HepG2 (cell line): Measurements from ENCODE around the gene DNAJC12.

ENCODE experiments used
- CTCF ChIP-seq: sonication (generic); formaldehyde crosslinking; IDR thresholded peaks from 2 replicates; pipeline ENCODE4 v1.5.0; 2020; ENCODE audit warnings: mild to moderate bottlenecking, missing genetic modification reagents, moderate library complexity
- E2F1 ChIP-seq: sonication (generic); formaldehyde crosslinking; IDR thresholded peaks from 2 replicates; pipeline ENCODE4 v1.5.0; 2020; ENCODE audit warnings: missing genetic modification reagents
- PHF8 ChIP-seq: sonication (generic); formaldehyde crosslinking; IDR thresholded peaks from 2 replicates; pipeline ENCODE4 v1.5.0; 2020; ENCODE audit warnings: missing genetic modification reagents
- RELA ChIP-seq: sonication (generic); formaldehyde crosslinking; IDR thresholded peaks from 2 replicates; pipeline ENCODE4 v1.4.0; 2020; ENCODE audit warnings: missing genetic modification reagents
- RXRA ChIP-seq: sonication (generic); formaldehyde crosslinking; IDR thresholded peaks from 2 replicates; pipeline ENCODE4 v1.5.1; 2020; ENCODE audit warnings: missing genetic modification reagents
- SMARCC2 ChIP-seq: fragments of 450-650 bp; IDR thresholded peaks from 2 replicates; pipeline ENCODE4 v1.6.1; 2017; ENCODE audit warnings: antibody characterized with exemption, mild to moderate bottlenecking
- ZFP36L1 ChIP-seq: sonication (generic); formaldehyde crosslinking; IDR thresholded peaks from 2 replicates; pipeline ENCODE4 v1.8.0; 2022; ENCODE audit warnings: mild to moderate bottlenecking, missing genetic modification reagents, moderate library complexity
- ZNF232 ChIP-seq: sonication (generic); formaldehyde crosslinking; IDR thresholded peaks from 2 replicates; pipeline ENCODE4 v1.4.0; 2020; ENCODE audit warnings: missing genetic modification reagents, borderline replicate concordance
- ZNF468 ChIP-seq: sonication (generic); formaldehyde crosslinking; IDR thresholded peaks from 2 replicates; pipeline ENCODE4 v1.8.0; 2022; ENCODE audit warnings: mild to moderate bottlenecking, moderate library complexity, missing genetic modification reagents
- ZNF737 ChIP-seq: sonication (generic); formaldehyde crosslinking; IDR thresholded peaks from 2 replicates; pipeline ENCODE4 v1.5.0; 2020; ENCODE audit warnings: missing genetic modification reagents, mild to moderate bottlenecking, borderline replicate concordance

- TF ChIP-seq SMARCC2 (no peak), ZNF737 (CRISPR knock-in tag) (peak; percentile 23; the same call in 1 of the 2 replicates), RXRA (CRISPR knock-in tag) (no peak), ZNF468 (CRISPR knock-in tag) (no peak), CTCF (CRISPR knock-in tag) (no peak), PHF8 (CRISPR knock-in tag) (no peak), ZFP36L1 (CRISPR knock-in tag) (no peak), E2F1 (CRISPR knock-in tag) (no peak), ZNF232 (no peak), RELA (CRISPR knock-in tag) (no peak)
Observed at GRCh38 chr10:67804395-67804678, 33.7 kb downstream of the DNAJC12 start.
